Choroid plexus epithelial cell (primary cell): ENCODE results near the gene OST4.

Source experiments
- DNase-seq: peaks from one replicate; pipeline ENCODE4 v3.0.0-alpha.2; 2010; ENCODE audit warnings: low read depth
- H3K4me3 ChIP-seq: 2 replicates; pipeline ENCODE4 v1.5.1; 2011; ENCODE audit warnings: low read depth, mild to moderate bottlenecking, control low read depth, low read length, moderate library complexity
- CTCF ChIP-seq: conservative IDR thresholded peaks from 2 replicates; pipeline ENCODE4 v1.5.1; 2011; ENCODE audit warnings: low read depth, mild to moderate bottlenecking, control low read depth, inconsistent platforms, low read length, moderate library complexity

Gene OST4

GRCh38 chr2:27108221-27108620, 36.8 kb upstream of the OST4 start:
- no peak for TF ChIP-seq CTCF
- DNase-seq = no peak
- no peak overlapping the region for H3K4me3 ChIP-seq

- H3K4me3 ChIP-seq = no peak overlapping the region
- no peak for DNase-seq
- TF ChIP-seq CTCF = no peak
Observed at GRCh38 chr2:27105981-27106380, 34.5 kb upstream of the OST4 start.

GRCh38 chr2:27102329-27102728, 30.9 kb upstream of the OST4 start:
- no peak for DNase-seq
- no peak for TF ChIP-seq CTCF
- H3K4me3 ChIP-seq = no peak overlapping the region

GRCh38 chr2:27100036-27100435, 28.6 kb upstream of the OST4 start:
- DNase-seq = no peak
- H3K4me3 ChIP-seq = no peak overlapping the region
- TF ChIP-seq CTCF = no peak

GRCh38 chr2:27099334-27099955, 28.0 kb upstream of the OST4 start:
- H3K4me3 ChIP-seq = no peak overlapping the region
- TF ChIP-seq CTCF = no peak
- DNase-seq = no peak

GRCh38 chr2:27097341-27097740, 25.9 kb upstream of the OST4 start:
- TF ChIP-seq CTCF = no peak
- DNase-seq = no peak
- H3K4me3 ChIP-seq = no peak overlapping the region

- DNase-seq = no peak
- no peak for TF ChIP-seq CTCF
- no peak overlapping the region for H3K4me3 ChIP-seq
Observed at GRCh38 chr2:27096748-27097297, 25.4 kb upstream of the OST4 start.
